GM10266 (cell line): ENCODE measurements around the gene TREML4.

Source experiments
- DNase-seq: peaks from one replicate; pipeline ENCODE4 v3.0.0; 2012; ENCODE audit errors: extremely low spot score
- TF ChIP-seq, protein P1 (sequence below): IDR thresholded peaks from 2 replicates; pipeline ENCODE4 v1.5.1; 2012; ENCODE audit warnings: mild to moderate bottlenecking, low read depth; ENCODE audit not compliant: control insufficient read depth, insufficient read depth; ENCODE audit errors: missing control alignments

TREML4 gene

DNA sequence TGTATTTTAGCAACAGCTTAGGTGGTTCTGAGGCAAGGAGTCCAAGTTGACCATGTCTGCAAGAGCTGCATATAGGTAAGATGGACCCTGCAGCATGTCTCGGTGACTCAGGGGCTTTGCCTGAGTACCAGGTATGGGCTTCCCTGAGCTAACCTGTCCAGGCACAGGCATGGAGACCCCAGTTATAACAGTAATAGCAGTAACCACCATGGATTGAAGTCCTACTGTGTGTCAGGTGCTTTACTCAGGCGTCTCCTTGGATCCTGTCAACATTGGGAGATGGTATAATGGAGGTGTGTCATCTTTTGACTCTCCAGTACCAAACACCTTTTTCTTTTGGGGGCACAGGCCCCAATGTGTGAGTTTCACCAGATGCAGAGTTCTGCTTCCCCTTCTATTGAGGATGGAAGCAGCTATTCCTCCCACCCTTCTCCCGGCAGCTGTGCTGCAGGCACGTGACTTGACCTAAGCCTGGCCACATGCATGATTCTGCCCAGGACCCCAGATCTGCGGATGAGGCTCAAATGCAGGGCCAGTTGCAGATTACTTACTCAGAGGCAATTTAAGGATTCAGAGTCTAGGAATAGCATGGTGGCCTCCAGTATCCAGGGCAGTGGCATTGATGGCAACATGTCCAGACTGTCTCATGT lies 44.6 kb downstream of the TREML4 start:
- TF ChIP-seq, protein P1, sequence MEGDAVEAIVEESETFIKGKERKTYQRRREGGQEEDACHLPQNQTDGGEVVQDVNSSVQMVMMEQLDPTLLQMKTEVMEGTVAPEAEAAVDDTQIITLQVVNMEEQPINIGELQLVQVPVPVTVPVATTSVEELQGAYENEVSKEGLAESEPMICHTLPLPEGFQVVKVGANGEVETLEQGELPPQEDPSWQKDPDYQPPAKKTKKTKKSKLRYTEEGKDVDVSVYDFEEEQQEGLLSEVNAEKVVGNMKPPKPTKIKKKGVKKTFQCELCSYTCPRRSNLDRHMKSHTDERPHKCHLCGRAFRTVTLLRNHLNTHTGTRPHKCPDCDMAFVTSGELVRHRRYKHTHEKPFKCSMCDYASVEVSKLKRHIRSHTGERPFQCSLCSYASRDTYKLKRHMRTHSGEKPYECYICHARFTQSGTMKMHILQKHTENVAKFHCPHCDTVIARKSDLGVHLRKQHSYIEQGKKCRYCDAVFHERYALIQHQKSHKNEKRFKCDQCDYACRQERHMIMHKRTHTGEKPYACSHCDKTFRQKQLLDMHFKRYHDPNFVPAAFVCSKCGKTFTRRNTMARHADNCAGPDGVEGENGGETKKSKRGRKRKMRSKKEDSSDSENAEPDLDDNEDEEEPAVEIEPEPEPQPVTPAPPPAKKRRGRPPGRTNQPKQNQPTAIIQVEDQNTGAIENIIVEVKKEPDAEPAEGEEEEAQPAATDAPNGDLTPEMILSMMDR = no peak
- DNase-seq = peak; percentile 0

DNA sequence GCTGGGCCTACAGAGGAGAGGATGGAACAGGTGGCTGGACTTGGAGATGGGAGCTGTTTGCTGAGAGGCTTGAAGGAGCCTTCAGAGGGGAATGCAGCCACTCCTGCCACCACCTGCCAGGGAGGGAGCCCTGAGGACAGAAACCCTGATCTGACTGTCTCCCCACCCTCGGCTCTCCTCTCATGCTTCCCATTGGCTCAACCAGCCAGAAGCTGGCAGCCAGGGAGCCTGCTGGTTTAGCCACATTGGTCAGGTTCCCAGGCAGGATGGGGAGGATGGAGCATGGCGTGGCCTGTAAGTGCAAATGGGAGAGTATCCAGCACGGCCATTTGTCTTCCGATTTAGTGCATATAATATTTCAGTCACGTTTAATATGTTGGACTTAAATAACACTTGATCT lies 45.6 kb downstream of the TREML4 start:
- TF ChIP-seq, protein P1 = no peak

DNA sequence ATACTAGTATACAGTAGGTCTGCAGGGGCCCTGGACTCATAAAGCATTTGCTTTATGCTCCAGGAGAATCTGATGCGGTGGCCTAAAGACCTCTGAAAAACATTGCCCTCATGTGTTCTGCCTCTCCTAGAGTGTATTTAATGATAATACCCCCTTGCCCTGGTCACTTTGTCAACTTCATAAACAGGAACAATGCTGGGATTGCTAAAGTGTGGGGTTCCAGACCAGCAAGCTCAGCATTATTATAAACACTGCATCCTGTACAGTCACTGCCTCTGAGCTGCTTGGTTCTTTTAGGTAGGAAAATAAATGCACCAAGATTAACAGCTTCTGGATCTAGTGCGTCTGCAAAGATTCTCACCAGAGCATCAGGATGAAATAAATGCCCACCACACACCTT lies 46.1 kb downstream of the TREML4 start:
- peak; percentile 0 for DNase-seq
- TF ChIP-seq, protein P1 = no peak

More for the DNA sequence above, 45.6 kb downstream of the TREML4 start:
- DNase-seq = no peak

DNA sequence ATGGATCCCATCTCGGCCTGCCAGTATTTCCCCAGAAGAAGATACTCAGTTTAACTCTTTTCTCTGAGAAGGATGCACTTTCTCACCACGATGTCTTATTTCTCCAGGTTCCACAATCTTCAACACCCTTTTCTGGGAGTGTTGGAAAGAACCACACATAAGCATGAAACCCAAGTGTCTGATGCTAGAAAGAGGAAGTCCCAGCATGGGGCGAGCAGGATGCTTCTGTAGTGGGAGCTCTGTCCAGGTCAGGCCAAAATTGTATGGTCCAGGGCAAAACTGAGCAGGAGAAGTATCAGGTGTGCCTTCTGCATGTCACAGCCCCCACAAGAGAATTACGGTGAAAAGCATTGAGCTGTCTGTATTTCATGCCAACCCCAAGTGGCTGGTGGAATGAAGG lies 47.3 kb downstream of the TREML4 start:
- TF ChIP-seq, protein P1 = no peak
- DNase-seq = peak; percentile 1

DNA sequence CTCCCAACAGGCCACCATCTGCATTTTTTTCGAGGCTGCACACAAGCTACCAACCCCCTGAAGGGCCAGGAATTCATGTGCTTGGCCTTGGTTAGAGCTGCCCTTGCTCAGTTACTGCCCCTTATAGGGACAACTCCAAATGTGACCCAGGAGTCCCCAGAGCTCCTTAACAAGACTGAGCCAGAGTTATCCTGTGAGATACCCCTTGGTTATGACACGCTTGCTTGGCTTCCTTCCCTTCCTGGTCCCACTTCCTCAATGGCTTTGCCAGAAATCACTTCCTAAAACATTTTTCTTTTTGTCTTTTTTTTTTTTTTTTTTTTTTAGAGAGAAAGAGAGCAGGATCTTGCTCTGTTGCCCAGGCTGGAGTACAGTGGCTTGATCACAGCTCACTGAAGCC lies 49.5 kb downstream of the TREML4 start:
- DNase-seq = no peak
- TF ChIP-seq, protein P1 = no peak

DNA sequence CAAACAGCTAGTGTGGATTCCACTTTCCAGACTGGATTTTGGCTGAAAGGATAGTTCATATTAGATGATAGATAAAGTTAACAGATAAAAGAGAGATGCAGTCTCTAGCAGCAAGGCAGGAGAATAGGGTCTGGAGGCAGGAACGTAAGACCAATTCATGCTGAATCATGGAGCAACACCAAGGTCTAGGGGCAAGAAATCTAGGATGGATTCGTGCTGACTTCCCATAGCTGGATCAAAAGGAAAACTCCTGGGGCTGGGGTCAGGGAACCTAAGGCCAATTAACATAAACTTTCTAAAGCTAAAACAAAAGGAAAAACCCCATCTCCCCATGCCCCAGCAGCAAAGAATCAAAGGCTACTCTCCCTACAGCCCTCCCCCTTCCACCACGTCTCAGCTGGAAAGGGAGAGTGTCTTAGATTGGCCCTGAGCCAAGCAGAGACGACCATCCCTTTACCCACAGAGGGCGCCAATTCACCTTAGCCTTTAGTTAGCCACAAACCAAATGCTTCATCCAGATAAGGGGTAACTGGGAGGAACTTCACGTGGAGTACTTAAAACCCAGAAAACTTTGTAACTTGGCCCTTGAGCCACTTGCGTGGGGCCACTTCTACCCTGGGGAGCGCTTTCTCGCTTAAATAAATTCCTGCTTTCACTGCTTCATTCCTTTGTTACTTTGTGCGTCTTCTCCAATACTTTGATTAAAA lies 50.7 kb downstream of the TREML4 start:
- peak; percentile 61 for DNase-seq
- TF ChIP-seq, protein P1 = peak; percentile 59
